K562 (cell line): ENCODE data around the gene MYO18B. TPM values are rescaled to one million over a fixed set of nuclear protein-coding genes. Genes with fewer than 3 reads are reported as not detected.

ENCODE experiments used
- ATAC-seq: fragments of 200-7000 bp; cut with Tn5 transposase; 3 replicates; pipeline ENCODE4 v1.9.1; 2020; ENCODE audit warnings: moderate library complexity
- BruUV-seq: library from RNA; stranded (reverse); fragments of 400-500 nt; replicated peaks from 2 replicates; lab custom pipeline; 2021; lab: Mats Ljungman, UMichigan
- CTCF ChIA-PET: fragments of 300-600 bp; formaldehyde crosslinking; extraction: SDS; loops from one replicate; lab custom pipeline; 2021; ENCODE audit warnings: low intra/inter-chr PET ratio; lab: Yijun Ruan, JAX
- POLR2A ChIA-PET: fragments of 300-600, 350-650 bp; sonication (Branson Sonifier 250); formaldehyde crosslinking; extraction: SDS; loops from one replicate; lab custom pipeline; 2021; ENCODE audit warnings: antibody characterized with exemption, inconsistent platforms; lab: Yijun Ruan, JAX
- DNase-seq, 4 experiments: peaks; one replicate each; pipeline versions ENCODE4 v3.0.0 to v3.0.0-alpha.2; 2011 to 2018; ENCODE audit warnings: low spot score in 3 of 4, mixed read lengths in 3 of 4; ENCODE audit errors: extremely low read depth in 1 of 4
- FAIRE-seq: peaks from 2 replicates; lab custom pipeline; 2011; peaks lifted over from hg19 to GRCh38; lab: Jason Lieb, UNC
- H2AFZ ChIP-seq: 2 replicates; pipeline ENCODE4 v1.6.0; 2011; ENCODE audit warnings: low read depth, low read length, control low read depth, inconsistent platforms
- H3K27ac ChIP-seq: fragments of 200-600 bp; 3 replicates; pipeline ENCODE4 v1.8.0; 2011; ENCODE audit warnings: low read depth, mild to moderate bottlenecking, control low read depth, inconsistent platforms, low read length, moderate library complexity, mixed read lengths; ENCODE audit errors: extremely low read depth
- H3K27me3 ChIP-seq, 2 experiments: fragments of 300-600 bp in 1 of 2; 2 replicates in 1 of 2; 3 replicates in 1 of 2; pipeline versions ENCODE4 v1.6.0 to v1.8.0; 2011; ENCODE audit warnings: inconsistent platforms in 2 of 2, low read length in 2 of 2, mild to moderate bottlenecking in 1 of 2, mixed read lengths in 1 of 2, moderate library complexity in 1 of 2; ENCODE audit not compliant: control insufficient read depth in 2 of 2, insufficient read depth in 2 of 2
- H3K36me3 ChIP-seq: fragments of 300-600 bp; 3 replicates; pipeline ENCODE4 v1.8.0; 2011; ENCODE audit warnings: mild to moderate bottlenecking, low read length, inconsistent platforms; ENCODE audit not compliant: control insufficient read depth, insufficient read depth
- H3K4me1 ChIP-seq, 2 experiments: fragments of 200-600 bp in 1 of 2; replicated peaks in 1 of 2; 2 replicates in 1 of 2; 3 replicates in 1 of 2; pipeline versions ENCODE4 v1.5.1 to v1.8.0; 2011; ENCODE audit warnings: inconsistent platforms in 2 of 2, low read length in 2 of 2, mild to moderate bottlenecking in 1 of 2, mixed read lengths in 1 of 2, moderate library complexity in 1 of 2; ENCODE audit not compliant: control insufficient read depth in 2 of 2, insufficient read depth in 2 of 2
- H3K4me2 ChIP-seq: 2 replicates; pipeline ENCODE4 v1.6.1; 2011; ENCODE audit warnings: low read length, control low read depth, inconsistent platforms, mixed read lengths; ENCODE audit not compliant: insufficient read depth
- H3K4me3 ChIP-seq: fragments of 200-600 bp; sonication (generic), shearing (Covaris generic); 2 replicates; pipeline ENCODE4 v1.5.1; 2016; ENCODE audit warnings: control low read depth, inconsistent platforms
- H3K79me2 ChIP-seq: fragments of 200-600 bp; 3 replicates; pipeline ENCODE4 v1.8.0; 2011; ENCODE audit warnings: low read length, inconsistent platforms; ENCODE audit not compliant: control insufficient read depth, insufficient read depth
- H3K9ac ChIP-seq, 2 experiments: 2 replicates each; pipeline versions ENCODE4 v1.6.0 to v1.6.1; 2011; ENCODE audit warnings: low read depth in 2 of 2, low read length in 2 of 2, control low read depth in 1 of 2, inconsistent platforms in 1 of 2, mild to moderate bottlenecking in 1 of 2, mixed read lengths in 1 of 2; ENCODE audit not compliant: insufficient read depth in 1 of 2
- H3K9me1 ChIP-seq: one replicate; pipeline ENCODE4 v1.6.0; 2011; ENCODE audit warnings: inconsistent platforms, mild to moderate bottlenecking, low read length, moderate library complexity; ENCODE audit not compliant: control insufficient read depth, insufficient read depth
- H3K9me3 ChIP-seq: replicated peaks from 2 replicates; pipeline ENCODE4 v1.5.1; 2011; ENCODE audit warnings: low read depth, low read length, inconsistent platforms; ENCODE audit not compliant: control insufficient read depth, insufficient read depth
- H4K20me1 ChIP-seq: replicated peaks from 2 replicates; pipeline ENCODE4 v1.6.1; 2011; ENCODE audit warnings: low read length, inconsistent platforms, mixed read lengths; ENCODE audit not compliant: control insufficient read depth, insufficient read depth
- CBX8 ChIP-seq: fragments of 200-600 bp; sonication (generic); IDR thresholded peaks from 2 replicates; pipeline ENCODE4 v1.6.1; 2012; ENCODE audit warnings: borderline replicate concordance, mixed run types, low read depth, mild to moderate bottlenecking, moderate library complexity, mixed read lengths, low read length, control low read depth, inconsistent platforms; ENCODE audit not compliant: poor library complexity, severe bottlenecking; ENCODE audit errors: extremely low read depth
- KLF6 ChIP-seq: fragments of 250-450 bp; sonication (Bioruptor Pico); IDR thresholded peaks from 2 replicates; pipeline ENCODE4 v1.4.0; 2020; ENCODE audit warnings: mild to moderate bottlenecking, moderate library complexity, borderline replicate concordance
- NFE2L1 ChIP-seq: fragments of 450-650 bp; IDR thresholded peaks from 2 replicates; pipeline ENCODE4 v1.6.1; 2016; ENCODE audit warnings: missing genetic modification characterization, low read depth, mild to moderate bottlenecking, missing compliant biosample characterization, moderate library complexity, borderline replicate concordance
- ZNF324 ChIP-seq: fragments of 250-450 bp; sonication (Bioruptor Pico); IDR thresholded peaks from 2 replicates; pipeline ENCODE4 v1.4.0; 2020; ENCODE audit warnings: mild to moderate bottlenecking
- WGBS: fragments of 100-300 bp; shearing (Covaris generic); methylation state at CpG from one replicate; pipeline ENCODE4 v1.1.6; 2016; ENCODE audit warnings: low coverage, mixed read lengths; ENCODE audit not compliant: insufficient coverage; ENCODE audit errors: missing lambda C conversion rate; 5-methylcytosine and 5-hydroxymethylcytosine counted together
- in situ Hi-C: fragments of 300-500 bp; cut with MboI; formaldehyde crosslinking; loops from 4 replicates; pipeline ENCODE4 v1.15.0; 2018; ENCODE audit warnings: inconsistent platforms, mixed read lengths
- intact Hi-C: fragments of 100-400 bp; cut with micrococcal nuclease; formaldehyde crosslinking; loops from 2 replicates; pipeline ENCODE4 v1.14.2; 2022
- polyA plus RNA-seq, 8 experiments: library from polyadenylated mRNA; depleted of rRNA in 4 of 8; stranded (reverse) in 5 of 8; unstranded in 3 of 8; fragments of >200 nt; fragmentation: Nextera tagmentation in 2 of 8; fragmentation: Illumina TruSeq in 1 of 8; extraction: Ambion mirVana in 2 of 8; extraction: Trizol in 1 of 8; gene quantifications; 2 replicates each; pipeline versions ENCODE4 v1.2.1 to v1.2.3, GENCODE V29; 2011 to 2014; ENCODE audit warnings: inconsistent platforms in 1 of 8, missing spikeins in 1 of 8
- total RNA-seq, 7 experiments: library from RNA; depleted of rRNA in 6 of 7; stranded (reverse); fragments of >200 nt in 6 of 7; fragmentation: Illumina TruSeq in 2 of 7; extraction: Trizol in 2 of 7; gene quantifications; 2 replicates each; pipeline versions ENCODE4 v1.2.1 to v1.2.3, GENCODE V29; 2011 to 2021; ENCODE audit warnings: low replicate concordance in 1 of 7
- TF ChIP-seq, protein P1 (sequence below): fragments of 250-450 bp; sonication (Bioruptor Pico); IDR thresholded peaks from 2 replicates; pipeline ENCODE4 v1.4.0; 2020; ENCODE audit warnings: borderline replicate concordance
- TF ChIP-seq, protein P2 (sequence below): fragments of 450-650 bp; formaldehyde crosslinking; IDR thresholded peaks from 2 replicates; pipeline ENCODE4 v1.4.0; 2020; ENCODE audit warnings: mild to moderate bottlenecking, moderate library complexity
- TF ChIP-seq, protein P3 (sequence below): IDR thresholded peaks from 2 replicates; pipeline ENCODE4 v1.6.1; 2016; ENCODE audit warnings: missing genetic modification characterization, missing compliant biosample characterization

Gene MYO18B
- total and polyA plus RNA-seq, 9 of the 15 experiments (the other 6 are each of a cell fraction or from before 2014, with no cell fraction given), result 0.06 to 7.0 (median 4.3) TPM

DNA sequence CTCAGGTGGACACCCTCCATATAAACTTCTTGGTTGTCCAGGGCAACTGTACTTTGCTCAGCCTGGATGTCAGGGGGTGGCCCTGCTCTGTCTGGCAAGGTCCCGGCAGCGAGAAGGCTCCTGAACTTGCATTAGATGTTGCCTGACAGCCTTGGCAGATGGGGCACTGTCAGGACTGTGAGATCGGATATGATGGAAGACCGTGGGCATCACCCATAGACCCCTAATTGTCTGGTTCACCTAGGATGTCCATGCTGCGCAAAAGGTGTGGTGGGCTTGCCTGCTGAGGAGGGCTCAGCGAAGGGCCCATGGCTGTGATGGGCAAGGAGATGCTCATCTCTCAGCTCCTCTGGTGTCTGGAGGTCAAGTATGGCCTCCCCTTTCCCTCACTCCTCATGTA, 62.7 kb downstream of the MYO18B start:
- POLR2A ChIA-PET, result interaction anchor here (0.6 to 2.0 kb wide), 2 partner anchors 9 to 208 kb away, joined by 3 to 5 read pairs; no protein-coding TSS in a partner anchor
- no TSS peak for BruUV-seq

More for the DNA sequence above, 62.7 kb downstream of the MYO18B start:
- ATAC-seq, result no peak
- H3K9me3 ChIP-seq, result no peaks in the 10 kb centered on the region
- TF ChIP-seq, protein P1, sequence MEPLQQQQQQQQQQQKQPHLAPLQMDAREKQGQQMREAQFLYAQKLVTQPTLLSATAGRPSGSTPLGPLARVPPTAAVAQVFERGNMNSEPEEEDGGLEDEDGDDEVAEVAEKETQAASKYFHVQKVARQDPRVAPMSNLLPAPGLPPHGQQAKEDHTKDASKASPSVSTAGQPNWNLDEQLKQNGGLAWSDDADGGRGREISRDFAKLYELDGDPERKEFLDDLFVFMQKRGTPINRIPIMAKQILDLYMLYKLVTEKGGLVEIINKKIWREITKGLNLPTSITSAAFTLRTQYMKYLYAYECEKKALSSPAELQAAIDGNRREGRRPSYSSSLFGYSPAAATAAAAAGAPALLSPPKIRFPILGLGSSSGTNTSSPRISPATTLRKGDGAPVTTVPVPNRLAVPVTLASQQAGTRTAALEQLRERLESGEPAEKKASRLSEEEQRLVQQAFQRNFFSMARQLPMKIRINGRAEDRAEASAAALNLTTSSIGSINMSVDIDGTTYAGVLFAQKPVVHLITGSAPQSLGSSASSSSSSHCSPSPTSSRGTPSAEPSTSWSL (CRISPR knock-in tag), result no peak
- TF ChIP-seq ZNF324 (CRISPR knock-in tag) (no peak), KLF6 (CRISPR knock-in tag) (no peak), CBX8 (no peak), NFE2L1 (tag) (no peak)
- TF ChIP-seq, protein P2, sequence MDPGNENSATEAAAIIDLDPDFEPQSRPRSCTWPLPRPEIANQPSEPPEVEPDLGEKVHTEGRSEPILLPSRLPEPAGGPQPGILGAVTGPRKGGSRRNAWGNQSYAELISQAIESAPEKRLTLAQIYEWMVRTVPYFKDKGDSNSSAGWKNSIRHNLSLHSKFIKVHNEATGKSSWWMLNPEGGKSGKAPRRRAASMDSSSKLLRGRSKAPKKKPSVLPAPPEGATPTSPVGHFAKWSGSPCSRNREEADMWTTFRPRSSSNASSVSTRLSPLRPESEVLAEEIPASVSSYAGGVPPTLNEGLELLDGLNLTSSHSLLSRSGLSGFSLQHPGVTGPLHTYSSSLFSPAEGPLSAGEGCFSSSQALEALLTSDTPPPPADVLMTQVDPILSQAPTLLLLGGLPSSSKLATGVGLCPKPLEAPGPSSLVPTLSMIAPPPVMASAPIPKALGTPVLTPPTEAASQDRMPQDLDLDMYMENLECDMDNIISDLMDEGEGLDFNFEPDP (CRISPR knock-in tag), result no peak
- TF ChIP-seq, protein P3, sequence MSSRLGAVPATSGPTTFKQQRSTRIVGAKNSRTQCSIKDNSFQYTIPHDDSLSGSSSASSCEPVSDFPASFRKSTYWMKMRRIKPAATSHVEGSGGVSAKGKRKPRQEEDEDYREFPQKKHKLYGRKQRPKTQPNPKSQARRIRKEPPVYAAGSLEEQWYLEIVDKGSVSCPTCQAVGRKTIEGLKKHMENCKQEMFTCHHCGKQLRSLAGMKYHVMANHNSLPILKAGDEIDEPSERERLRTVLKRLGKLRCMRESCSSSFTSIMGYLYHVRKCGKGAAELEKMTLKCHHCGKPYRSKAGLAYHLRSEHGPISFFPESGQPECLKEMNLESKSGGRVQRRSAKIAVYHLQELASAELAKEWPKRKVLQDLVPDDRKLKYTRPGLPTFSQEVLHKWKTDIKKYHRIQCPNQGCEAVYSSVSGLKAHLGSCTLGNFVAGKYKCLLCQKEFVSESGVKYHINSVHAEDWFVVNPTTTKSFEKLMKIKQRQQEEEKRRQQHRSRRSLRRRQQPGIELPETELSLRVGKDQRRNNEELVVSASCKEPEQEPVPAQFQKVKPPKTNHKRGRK (tag), result no peak
- TF ChIP-seq, all 486 proteins: peak for 0
- no peak overlapping the region for H2AFZ ChIP-seq
- H3K4me1 ChIP-seq, result no peaks in the 10 kb centered on the region; a peak in 1 of 5 replicates
- no peaks in the 10 kb centered on the region for H3K79me2 ChIP-seq
- peaks cover 5% of the 10 kb centered on the region; the same call in 1 of the 3 replicates for H3K36me3 ChIP-seq
- no peak for FAIRE-seq
- CTCF ChIA-PET, result no interaction called here
- no peak overlapping the region for H3K4me2 ChIP-seq
- no peaks in the 10 kb centered on the region for H3K27me3 ChIP-seq
- no peak overlapping the region for H3K9ac ChIP-seq
- 0 out of 2 replicates have a peak, but pooled peaks cover 3% of the 10 kb centered on the region for H4K20me1 ChIP-seq
- DNase-seq, result no peak
- no peak overlapping the region for H3K27ac ChIP-seq
- intact Hi-C loops, result no loop called here
- in situ Hi-C loops, result no loop called here
- H3K4me3 ChIP-seq, result no peak overlapping the region
- no peaks in the 10 kb centered on the region for H3K9me1 ChIP-seq
- WGBS, result 70% methylated on average over 3 of the region's 6 CpGs
